Cerebellar cortex (tissue), 1 donor: ENCODE measurements around the gene KIF6.

Experiments
- DNase-seq: peaks from one replicate; pipeline ENCODE4 v3.0.0-alpha.2; 2015; ENCODE audit warnings: low spot score

The KIF6 gene

GRCh38 chr6:39347906-39348585 is 377.2 kb downstream of the KIF6 start:
- DNase-seq: peak; percentile 62

GRCh38 chr6:39347206-39347605 is 378.0 kb downstream of the KIF6 start:
- no peak for DNase-seq

- no peak for DNase-seq
These were observed 380.4 kb downstream of the KIF6 start for GRCh38 chr6:39344821-39345280.

GRCh38 chr6:39343396-39343870 is 381.8 kb downstream of the KIF6 start:
- no peak for DNase-seq

GRCh38 chr6:39342692-39343395 is 382.4 kb downstream of the KIF6 start:
- DNase-seq: no peak

- no peak for DNase-seq
These were observed 383.3 kb downstream of the KIF6 start for GRCh38 chr6:39341937-39342336.

- no peak for DNase-seq
These were observed 383.9 kb downstream of the KIF6 start for GRCh38 chr6:39341352-39341751.

- no peak for DNase-seq
These were observed 385.2 kb downstream of the KIF6 start for GRCh38 chr6:39339868-39340550.

- no peak for DNase-seq
These were observed 385.9 kb downstream of the KIF6 start for GRCh38 chr6:39339096-39339867.

GRCh38 chr6:39338397-39338796 is 386.8 kb downstream of the KIF6 start:
- no peak for DNase-seq

- DNase-seq: no peak
These were observed 389.2 kb downstream of the KIF6 start for GRCh38 chr6:39335780-39336545.

- no peak for DNase-seq
These were observed 391.4 kb downstream of the KIF6 start for GRCh38 chr6:39333644-39334438.

GRCh38 chr6:39330476-39330875 is 394.7 kb downstream of the KIF6 start:
- no peak for DNase-seq

GRCh38 chr6:39330057-39330456 is 395.2 kb downstream of the KIF6 start:
- no peak for DNase-seq

- DNase-seq: no peak
These were observed 397.1 kb downstream of the KIF6 start for GRCh38 chr6:39328066-39328465.

GRCh38 chr6:39327507-39327906 is 397.7 kb downstream of the KIF6 start:
- DNase-seq: no peak

- DNase-seq: no peak
These were observed 402.8 kb downstream of the KIF6 start, which contains the start of gene KCNK16 for GRCh38 chr6:39322306-39322850. Gene KCNK16 (minus strand): TSS chr6:39322702. CDS start chr6:39322540, 162 bp downstream.

GRCh38 chr6:39321761-39322160 is 403.4 kb downstream of the KIF6 start:
- DNase-seq: no peak

GRCh38 chr6:39320363-39320984 is 404.7 kb downstream of the KIF6 start:
- DNase-seq: no peak
